SKM-1 treated with dmso at 0.1 percent for 144 hours (cell line): ENCODE measurements around the gene RREB1.

Experiments
- DNase-seq: peaks from one replicate; lab custom pipeline; 2025; ENCODE audit not compliant: unreplicated experiment; lab: John Stamatoyannopoulos, UW

The RREB1 gene

DNA sequence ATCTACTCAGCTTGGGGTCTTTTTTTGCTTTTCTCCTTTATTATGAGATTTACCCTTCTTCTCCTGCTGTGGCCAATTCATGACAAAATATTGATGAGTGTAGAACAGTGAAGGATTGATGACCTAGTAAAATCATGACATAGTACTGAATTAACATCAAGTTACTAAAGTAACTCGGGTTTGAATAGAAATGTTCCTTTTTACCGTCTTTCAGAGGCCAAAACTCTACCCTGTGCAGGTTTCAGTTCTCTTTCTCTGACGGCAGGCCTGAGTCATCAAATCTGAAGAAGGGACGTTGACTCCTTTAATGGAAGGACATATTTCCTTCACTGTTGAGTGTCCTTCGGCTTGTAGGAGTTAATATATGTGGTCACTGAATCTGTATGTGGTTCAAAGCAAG, 80.7 kb downstream of the RREB1 start:
- no peak for DNase-seq

DNA sequence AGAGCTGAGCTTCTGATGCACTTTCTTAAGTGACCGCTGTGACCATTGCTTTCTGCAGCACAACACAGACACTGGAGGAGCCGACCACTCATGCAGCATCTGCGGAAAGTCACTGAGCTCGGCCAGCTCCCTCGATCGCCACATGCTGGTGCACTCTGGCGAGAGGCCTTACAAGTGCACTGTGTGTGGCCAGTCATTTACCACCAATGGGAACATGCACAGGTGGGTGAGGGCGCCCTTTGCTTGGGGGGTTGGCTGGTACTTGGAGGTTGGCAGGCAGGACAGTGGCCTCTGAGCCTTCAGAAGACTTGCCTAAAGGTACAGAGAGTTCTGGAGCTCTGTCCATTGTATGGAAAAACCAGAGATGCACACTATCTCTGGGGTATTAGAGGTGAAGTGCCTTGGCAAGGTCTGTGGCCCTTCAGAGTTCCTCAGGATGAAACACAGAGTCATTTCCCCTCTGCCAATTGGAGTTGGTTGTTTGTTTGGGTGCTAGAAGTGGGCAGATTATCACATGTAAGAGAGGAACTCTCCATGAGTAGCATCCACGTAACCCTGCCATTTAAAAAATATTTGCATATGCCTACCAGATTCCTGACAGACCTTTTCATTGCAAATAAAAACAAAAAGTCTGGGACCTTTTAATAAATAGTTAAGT, 81.5 kb downstream of the RREB1 start:
- no peak for DNase-seq

DNA sequence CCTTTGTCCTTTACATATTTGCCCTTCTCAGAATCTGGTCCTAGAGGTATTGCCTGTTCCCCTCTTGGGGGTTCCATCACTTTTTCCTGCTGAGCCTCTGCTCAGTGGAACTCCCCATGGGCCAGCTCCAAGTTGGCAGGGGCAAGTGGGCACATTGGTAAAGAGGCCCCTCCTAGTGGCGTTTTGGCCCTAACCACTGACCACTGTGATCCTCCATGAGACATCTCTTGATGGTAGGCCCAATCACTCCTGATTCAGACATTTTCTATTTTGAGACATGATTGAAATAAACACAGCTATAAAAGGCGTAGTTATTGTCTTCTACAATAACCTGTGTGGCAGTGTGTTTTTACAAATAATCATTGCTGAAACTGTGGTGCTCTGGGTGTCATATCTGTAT, 83.0 kb downstream of the RREB1 start:
- DNase-seq, result no peak

DNA sequence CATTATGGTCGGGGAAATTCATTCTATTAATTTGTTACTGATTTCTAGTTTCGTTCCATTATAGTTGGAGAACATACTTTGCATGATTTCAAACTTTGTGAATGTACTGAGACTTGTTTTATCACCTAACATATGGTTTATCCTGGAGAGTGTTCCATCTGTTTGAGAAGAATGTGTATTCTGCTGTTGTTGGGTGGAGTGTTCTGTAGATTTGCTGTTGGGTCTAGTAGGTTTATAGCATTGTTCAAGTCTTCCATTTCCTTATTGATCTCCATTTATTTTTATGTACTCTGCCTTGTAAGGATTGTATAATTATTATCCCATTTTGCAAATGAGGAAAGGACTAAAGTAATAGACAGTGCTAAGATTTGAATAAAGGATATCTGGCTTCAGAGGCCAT, 85.4 kb downstream of the RREB1 start:
- no peak for DNase-seq

DNA sequence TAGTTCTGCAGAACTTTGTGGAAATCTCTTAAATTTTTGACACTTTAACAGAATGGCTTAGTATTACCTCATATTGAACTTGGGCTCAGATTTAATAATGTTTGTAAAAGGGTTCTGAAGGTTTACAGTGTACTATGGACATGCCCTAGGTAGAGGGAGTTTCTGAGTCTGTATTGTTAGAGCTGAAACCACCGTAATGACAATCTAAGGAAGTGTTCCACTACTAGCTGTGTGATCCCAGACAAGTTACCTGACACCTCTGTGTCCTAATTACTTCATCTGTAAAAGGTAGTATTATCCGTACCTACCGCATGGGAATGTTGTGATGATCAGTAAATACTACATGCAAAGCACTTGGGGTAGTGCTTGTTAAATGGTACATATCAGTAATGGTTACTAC, 86.9 kb downstream of the RREB1 start:
- DNase-seq, result no peak

DNA sequence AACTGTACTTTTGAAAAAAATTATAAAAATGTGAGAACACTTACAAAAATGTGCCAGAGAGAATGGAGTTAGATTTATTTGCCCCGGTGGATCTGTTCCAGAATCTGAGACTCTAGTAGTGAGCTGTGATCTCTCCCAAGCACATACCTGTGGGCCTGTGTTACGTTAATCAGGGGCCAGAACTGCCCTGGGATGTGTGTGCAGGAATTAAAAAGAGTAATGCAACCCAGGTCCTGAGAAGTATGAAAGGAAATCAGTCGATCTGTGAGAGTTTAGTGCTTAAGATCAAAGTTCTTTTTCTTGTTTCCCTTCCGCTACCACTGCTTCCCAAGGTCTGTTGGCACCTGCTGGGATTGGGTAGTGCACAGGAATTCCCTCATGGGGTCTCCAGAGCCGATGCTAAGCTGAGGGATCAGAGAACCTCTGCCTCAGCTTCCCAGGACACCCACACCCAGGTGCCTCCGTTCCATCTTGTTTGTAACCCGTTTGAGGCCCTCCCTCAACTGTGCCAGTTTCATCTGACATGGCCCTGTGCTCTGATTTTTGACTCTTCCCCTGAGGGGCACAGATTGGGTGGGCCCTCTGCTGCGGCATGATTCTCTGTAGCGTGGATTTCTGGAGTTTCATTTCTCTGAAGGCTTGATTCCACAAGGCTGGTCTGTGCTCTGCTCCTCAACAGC, 87.7 kb downstream of the RREB1 start:
- no peak for DNase-seq

DNA sequence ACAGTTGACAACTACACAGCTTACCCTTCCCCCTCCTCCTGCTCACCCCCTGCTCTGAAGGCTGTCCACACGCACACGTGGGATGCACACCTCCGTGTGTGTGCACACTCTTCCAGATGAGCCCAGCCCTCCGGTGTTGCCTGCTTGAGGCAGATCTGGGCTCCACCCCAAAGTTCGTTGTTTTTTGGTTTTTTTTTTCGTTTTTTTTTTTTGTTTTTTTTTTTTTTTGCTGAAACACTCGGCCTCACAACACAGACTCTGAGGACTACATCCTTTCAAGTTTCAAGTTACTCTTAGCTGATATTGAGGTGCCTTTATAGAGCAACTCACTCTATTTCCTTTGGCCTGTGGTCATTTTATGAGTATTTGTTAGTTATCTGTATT, 88.2 kb downstream of the RREB1 start:
- DNase-seq, result no peak

DNA sequence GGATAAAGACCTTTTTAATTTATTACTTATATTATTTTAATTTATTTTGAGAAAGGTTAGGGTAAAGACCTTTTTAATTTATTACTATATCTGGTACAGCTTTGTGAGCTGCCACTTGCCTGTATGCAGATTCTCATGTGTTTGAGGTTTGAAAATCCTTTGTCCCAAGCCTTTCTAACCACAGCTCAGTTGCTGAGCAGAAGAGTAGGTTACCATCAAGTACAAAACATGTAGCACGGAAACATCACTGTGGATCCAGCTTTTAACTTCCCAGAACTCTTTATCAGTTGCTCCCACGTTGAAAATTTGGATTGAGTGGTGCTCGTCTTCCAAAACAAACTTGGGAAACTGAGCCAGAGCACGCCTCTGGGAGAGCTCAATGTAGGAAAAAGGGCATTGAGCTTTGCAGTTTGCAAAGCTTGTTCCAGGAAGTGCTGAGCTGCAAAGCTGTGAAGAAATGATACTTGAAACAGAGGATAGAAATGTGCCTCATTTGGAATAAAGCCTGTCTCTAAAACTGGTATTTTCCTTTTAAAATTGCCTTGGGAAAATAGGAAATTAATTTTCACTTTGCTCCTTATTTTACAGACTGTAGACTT, 89.0 kb downstream of the RREB1 start:
- DNase-seq, result no peak

DNA sequence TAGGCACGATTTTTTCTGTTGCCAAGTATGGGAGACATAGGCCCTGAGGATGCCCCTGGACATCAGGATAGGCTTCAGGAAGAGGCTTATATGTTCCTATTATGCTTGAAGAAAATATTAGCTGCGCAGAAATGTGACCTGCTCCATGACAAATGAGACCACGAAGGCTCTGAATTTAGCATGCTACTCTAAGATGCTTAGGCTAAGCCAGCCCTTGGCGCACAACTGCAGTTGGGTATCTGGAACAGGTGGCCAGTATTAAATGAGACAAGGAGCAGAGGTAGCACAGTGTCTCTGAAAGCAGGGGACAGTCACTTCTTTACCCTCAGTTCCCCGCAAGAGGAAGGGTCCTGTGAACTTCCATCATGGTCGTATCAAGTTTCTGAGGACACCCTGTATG, 90.0 kb downstream of the RREB1 start:
- DNase-seq, result no peak

DNA sequence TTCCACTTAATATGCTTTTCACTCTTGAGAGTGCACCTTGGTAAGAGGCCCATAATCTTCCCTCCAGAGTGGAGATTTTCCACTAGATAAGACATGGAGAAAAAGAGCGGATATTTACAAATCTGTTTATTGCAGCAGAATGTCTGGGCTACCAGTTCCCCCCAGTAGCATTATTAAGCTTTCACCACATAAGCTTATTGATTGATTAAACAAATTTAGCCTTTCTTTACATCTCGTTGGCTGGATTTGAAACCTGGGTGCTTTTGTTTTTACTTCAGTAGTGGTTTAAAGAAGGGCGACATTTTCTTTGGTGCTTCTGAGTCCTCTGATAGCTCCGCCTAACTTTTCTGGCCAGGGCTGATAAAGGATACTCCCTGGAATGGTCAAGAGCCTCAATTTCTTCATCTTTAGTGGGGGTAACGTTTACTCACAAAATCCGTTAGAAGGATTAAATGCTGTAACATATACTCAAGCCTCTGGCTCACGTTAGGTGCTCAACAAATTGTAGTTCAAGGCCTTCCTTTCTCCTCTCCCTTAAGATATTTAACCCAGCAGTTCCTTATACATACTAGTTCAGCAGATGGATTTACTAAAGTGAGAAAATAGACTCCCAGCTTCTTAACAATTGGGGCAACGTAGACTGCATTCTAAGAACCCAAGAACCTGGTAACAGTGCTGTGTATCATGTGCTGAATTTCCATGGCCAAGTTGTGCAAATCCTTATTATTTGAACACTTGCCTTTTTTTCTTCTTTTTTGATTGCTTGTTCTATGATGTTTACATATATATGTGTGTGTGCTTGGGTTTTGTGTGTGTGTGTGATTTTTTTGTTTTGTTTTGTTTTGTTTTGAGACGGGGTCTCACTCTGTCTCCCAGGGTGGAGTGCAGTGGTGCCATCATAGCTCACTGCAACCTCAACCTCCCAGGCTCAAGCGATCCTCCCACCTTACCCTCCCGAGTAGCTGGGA, 91.4 kb downstream of the RREB1 start:
- no peak for DNase-seq

DNA sequence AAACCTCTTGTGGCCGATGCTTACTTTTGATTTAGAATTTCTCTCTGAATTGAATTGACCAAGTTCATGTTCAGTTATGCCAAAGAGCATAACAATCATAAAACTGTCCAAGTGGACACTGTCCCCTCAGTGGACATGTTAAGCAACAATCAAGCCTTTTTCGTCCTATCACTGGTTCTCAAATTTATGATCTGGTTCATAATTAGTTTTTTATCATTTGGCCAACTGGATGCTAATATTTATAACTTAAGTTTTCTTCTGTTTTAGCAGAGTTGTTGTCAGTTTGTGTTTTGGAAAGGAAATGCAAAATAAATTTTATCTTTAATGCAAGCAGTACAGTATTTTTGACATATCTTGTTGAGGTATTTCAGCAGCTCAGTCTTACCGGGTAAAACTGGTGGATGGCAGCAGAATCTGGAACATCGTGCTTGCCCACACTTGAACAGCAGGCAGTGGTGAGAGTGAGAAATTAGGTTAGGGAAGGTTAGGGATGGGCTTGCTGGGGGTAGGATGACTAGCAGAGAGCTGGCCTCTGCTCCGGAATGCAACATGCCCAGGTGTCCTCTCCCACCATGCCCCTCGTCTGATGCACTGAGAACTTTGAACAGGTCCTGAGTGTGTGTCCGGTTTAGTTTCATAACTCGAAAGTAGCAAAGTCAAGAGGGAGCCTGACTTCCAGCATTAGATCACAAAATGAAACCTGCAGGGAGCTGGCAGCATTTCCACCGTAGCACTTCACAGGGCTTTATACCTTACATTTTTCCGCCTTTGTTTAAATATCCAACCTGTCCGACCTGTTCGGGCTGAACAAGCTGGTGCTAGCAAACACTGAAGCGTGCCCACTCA, 93.1 kb downstream of the RREB1 start:
- DNase-seq, result no peak

DNA sequence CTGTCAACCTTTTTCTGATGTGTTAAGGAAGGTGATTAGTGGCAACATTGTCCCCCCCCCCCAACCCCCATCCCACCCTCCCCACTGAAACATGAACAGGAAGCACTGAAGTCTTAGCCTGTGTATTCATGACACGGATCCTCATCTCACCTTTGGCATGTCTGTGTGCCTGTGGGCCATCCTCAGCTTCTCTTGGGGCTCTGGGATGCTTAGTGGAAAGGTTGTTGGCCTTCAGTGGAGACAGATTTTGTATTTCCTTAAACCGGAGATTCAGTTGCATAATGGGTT, 93.6 kb downstream of the RREB1 start:
- no peak for DNase-seq

DNA sequence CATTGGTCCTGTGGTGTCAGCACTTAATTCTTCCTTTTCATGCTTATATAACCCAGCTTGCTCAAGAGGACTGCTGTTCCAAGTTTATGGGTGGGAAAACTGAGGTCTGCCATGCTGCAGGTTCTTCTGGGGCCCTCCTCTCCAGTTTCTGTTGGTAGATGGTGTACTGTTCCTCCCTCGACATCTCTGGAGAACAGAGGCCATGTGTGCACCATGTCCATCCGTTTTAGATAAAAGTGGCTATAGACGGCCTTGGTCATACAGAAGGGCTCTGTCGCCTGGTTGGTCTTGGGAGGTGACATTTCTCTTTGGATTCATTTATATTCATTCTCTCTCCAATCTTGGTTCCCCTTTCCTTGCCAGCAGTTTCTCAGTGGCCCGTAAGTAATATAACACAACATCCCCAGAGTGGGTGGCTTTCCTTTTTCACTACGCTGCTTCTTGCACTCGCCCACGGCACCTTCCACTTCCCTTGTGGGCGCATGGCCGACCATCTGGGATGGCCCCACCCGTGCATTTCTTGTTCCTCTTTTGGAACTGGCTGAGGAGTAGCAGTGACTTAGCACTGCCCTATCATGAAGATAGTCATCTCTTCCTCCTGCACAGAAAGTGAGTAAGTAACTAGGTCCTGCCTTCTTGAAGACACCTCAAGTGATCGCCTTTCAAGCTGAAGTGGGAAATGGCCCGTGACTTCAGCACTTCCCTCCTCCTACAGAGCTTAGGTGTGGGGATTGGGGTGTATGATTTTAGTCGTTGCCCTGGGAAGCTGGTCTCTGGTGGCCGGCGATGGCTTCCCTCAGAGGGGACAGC, 94.2 kb downstream of the RREB1 start:
- DNase-seq, result peak; percentile 98

DNA sequence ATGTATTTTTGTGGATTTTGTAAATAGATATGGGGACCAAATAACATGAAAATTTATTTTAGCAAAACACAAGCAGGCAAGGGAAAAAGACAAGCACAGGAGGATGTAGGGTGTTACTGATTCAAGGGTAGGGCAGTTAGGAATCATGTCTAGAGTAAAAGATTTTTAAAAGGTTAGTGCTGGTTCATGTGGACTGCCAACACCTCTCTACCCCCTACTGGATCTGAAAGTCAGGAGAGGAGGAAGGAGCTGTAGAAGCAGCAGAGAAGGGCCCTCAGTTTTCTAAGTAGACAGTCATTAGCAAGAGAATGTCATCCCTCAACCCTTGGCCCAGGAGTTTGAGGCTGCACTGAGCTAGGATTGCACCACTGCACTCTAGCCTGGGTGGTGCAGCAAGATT, 95.2 kb downstream of the RREB1 start:
- no peak for DNase-seq

DNA sequence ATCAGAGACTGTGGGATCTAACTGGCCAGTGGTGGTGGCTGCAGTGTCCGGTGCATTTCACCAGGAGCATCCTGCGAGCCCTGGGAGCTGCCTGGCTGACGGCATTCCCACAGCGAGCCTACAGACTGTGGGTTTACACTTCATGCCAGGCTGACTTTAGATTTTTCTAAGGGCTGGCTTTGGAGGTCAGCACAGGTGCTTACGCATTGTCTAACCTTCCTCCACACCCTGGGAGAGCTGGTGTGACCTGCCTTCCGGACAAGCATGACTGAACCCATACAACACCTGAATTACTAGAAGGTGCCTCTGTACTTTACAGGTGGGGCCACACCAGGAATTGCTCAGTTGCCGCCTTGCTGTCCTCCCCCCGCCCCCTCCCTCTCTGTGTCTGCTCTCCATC, 96.2 kb downstream of the RREB1 start:
- DNase-seq, result no peak

DNA sequence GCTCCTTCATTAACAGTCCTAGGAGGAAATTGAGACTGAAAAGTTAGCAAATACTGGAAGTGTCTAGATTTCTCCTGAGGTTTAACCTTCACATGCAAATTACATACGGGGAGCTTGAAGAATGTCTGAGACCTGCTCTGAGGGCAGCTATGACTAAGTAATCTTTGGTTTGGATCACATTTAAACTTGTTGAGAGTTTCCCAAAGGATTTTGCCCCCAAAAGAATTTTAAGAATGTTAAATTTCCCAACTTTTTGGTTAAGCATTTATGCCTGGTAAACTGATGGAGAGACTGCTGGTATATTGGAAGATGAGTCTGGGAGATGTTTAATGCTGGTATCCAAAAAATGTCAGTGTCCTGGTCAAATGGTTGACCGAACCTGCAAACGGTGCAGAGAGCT, 97.0 kb downstream of the RREB1 start:
- DNase-seq, result no peak

DNA sequence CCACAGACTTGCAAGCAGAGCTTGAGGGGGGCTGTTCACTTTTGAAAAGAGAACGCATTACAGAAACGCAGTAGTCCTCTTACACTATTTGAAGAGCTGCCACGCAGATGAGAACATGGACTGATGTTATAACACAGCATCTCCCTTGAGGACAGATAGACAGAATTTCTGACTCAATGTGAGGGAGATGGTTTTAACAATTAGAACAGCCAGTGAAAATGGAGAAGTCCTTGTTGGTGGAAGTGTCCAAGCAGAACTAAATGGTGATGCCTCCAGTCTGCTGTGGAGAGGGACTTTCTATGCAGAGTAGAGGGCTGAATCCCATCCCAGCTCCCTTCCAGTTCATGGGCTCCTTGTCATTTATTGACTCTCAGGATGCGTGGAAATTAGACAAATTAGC, 100.0 kb downstream of the RREB1 start:
- DNase-seq, result no peak

DNA sequence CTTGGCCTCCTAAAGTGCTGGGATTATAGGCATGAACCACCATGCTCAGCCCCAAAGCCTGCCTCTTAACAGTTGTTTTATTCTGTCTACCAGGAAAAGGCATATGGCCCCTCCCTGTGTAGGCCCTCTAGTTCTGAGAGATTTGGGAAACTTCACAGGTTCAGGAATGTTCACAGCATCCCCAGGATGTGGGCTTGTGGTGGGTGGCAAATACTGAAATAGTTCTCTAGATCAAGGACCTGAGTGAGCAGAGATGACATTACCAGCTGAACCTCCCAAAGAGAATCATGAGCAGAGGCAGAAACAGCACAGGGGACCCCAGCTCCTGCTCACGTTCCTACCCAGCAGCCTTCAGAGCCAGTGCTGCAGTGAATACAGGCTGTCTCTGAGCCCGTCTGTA, 105.7 kb downstream of the RREB1 start:
- no peak for DNase-seq

DNA sequence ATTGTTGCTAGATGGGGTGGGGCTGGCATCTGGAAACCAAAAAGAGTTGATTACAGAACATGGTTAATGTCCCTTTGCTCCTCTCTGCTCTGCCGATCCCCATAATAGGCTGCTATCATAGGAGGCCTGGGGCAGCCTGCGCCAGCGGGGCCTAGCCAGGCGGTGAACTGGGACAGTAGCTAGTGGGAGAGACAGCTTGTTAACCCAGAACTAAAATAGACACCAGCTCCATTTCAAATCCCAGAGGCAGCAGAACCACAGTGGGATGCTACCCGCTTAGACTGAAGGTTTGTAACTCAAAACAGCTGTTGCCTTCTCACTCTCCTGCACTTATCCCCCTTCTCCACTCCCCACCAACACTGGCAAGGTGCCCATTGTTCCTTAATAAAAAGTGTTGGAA, 106.7 kb downstream of the RREB1 start:
- DNase-seq, result no peak

DNA sequence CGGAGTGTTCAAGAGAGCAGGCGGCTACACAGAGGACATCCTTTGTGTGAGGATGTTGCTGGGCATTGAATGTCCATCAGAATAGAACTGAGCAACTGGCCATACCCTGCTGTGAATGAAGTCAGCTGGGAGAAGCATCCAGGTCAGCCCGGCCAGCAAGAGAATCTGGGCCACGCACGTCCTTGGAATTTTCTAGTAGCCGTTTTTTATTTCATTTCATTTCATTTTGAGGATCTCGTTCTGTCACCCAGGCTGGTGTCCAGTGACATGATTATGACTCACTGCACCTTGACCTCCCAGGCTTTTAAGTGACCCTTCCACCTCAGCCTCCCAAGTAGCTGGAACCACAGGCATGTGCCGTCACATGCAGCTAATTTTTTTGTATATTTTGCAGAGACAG, 107.4 kb downstream of the RREB1 start:
- no peak for DNase-seq
